NCI-H510A (cell line): ENCODE measurements around the gene PCBP3.
"Not testable (repeated sequence)": the region's sequence is repeated elsewhere in the genome, so short reads cannot be mapped to it uniquely, and the experiment has no call there.

Experiments used
- DNase-seq: peaks from one replicate; lab custom pipeline; 2025; lab: John Stamatoyannopoulos, UW

The PCBP3 gene

DNA sequence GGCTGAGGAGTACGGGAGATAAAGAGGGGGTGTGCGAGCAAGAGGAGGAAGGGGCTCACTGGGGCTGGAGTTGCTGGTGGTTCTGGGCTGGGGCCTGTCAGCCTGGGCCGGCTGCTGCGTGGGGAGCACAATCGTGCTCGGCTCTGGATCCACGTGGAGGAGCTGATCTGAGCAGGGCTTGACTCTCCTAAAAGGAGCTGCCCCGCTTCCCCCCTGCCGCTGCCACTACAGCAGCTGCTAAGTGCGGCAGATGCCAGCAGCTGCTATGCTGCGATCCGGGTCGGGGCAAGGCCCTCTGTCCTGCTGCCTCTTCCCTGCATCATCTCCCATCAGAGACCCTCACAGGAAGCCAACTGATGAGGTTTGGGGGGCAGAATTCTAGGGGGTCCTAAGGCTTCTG, 165.9 kb downstream of the PCBP3 start:
- DNase-seq = no peak

DNA sequence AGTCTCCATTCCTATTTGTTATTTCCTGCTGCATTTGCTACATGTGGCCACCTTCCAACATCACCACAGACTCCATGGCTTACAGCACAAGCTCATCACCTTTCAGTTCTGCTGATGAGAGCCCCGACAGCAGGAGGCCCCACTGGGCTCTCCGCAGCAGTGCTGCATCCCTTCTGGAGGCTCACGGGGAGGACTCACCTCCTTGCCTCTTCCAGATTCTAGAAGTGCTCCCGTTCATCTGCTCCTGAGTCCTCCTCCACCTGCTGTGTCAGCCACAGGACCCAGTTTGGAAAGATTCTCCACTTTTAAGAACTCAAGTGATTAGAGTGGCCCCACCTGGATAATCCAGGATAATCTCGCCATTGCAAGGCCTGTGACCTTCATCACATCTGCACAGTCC, 167.6 kb downstream of the PCBP3 start:
- DNase-seq = no peak

DNA sequence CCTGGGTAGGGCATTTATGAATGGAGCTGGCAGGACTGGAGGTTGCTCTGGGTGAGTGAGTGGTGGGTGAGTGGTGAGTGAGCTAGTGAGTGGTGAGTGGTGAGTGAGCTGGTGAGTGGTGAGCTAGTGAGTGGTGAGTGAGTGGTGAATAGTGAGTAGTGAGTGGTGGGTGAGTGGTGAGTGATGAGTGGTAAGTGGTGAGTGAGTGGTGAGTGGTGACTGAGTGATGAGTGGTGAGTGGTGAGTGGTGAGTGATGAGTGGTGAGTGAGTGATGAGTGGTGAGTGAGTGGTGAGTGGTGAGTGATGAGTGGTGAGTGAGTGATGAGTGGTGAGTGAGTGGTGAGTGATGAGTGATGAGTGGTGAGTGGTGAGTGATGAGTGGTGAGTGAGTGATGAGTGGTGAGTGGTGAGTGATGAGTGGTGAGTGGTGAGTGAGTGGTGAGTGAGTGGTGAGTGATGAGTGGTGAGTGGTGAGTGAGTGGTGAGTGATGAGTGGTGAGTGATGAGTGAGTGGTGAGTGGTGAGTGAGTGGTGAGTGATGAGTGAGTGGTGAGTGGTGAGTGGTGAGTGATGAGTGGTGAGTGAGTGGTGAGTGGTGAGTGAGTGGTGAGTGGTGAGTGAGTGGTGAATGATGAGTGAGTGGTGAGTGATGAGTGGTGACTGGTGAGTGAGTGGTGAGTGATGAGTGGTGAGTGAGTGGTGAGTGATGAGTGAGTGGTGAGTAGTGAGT, 170.8 kb downstream of the PCBP3 start:
- DNase-seq = not testable (repeated sequence)

DNA sequence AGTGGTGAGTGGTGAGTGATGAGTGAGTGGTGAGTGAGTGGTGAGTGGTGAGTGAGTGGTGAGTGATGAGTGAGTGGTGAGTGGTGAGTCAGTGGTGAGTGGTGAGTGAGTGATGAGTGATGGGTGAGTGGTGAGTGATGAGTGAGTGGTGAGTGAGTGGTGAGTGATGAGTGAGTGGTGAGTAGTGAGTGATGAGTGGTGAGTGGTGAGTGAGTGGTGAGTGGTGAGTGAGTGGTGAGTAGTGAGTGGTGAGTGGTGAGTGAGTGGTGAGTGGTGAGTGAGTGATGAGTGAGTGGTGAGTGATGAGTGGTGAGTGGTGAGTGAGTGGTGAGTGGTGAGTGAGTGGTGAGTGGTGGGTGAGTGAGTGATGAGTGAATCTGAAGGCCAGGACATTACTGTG, 172.3 kb downstream of the PCBP3 start:
- DNase-seq = not testable (repeated sequence)

DNA sequence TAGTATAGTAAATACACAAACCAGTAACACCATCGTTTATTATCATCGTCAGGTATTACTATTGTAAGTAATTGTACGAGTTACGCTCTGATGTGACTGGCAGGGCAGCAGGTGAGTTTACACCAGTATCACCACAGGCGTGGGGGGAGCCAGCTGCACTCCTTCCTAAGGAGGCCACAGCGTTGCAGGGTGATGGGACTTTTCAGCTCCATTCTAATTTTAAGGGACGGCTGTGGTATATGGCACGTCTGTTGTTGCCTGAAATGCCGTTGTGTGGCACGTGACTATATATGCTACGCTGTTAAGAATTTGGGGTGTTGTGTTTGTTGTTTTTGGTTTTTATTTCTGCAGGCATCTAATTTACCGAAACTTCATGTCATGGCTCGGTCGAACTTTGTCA, 173.3 kb downstream of the PCBP3 start:
- no peak for DNase-seq

DNA sequence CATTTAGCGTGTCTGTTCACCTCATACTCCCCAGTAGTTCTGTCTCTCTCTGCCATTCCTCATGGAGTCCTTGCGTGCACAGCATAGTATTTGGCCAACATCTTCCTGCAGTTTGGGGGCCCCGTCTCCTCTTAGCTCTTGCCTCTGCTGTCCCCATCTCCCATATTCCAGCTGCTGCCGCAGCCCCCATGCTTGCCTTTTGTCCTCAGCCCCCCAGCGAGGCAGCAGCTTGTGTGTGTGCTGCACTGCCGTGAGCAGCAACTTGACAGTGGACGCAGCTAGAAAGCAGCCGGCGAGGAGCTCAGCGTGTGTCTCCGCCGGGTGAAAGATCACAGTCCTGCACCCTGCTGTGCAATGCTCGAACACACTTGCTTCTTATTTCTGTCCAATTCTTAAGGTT, 173.8 kb downstream of the PCBP3 start:
- DNase-seq = no peak

DNA sequence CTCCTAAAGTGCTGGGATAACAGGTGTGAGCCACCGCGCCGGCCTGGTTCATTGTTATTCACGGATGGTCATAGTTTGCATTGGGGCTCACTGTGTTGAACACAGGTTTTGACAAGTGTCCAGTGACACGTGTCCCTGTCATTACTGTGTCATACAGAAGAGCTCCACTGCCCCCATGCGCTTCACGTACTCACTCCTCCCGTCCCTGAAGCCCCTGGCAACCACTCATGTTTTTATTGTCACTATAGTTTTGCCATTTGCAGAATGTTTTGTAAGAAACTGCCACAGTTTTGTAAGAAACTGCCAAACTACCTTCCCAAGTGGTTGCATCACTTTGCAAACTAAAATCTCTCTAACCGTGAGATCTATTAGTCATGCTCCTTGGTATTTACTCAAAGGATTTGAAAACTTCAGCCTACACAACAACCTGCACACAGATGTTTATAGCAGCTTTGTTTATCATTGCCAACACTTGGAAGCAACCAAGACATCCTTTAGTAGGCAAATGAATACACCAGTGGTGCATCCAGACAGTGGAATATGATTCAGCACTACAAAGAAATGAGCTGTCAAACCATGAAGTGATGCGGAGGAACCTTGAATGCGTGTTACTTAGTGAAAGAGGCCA, 174.9 kb downstream of the PCBP3 start:
- no peak for DNase-seq

DNA sequence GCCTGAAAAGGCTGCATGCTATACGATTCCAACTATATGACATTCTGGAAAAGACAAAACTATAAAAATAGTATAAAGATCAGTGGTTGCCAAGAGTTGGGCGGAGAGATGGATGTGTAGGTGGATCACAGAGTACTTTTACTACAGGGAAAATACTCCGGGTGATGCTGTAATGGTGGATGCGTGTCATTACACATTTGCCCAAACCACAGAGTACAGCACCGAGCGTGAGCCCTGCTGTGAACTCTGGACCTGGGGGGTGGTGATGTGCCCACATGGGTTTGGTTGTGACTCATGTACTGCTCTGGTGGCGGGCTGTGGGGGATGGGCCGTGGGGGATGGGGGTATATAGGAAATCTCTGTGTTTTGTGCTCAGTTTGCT, 175.4 kb downstream of the PCBP3 start:
- DNase-seq = no peak

DNA sequence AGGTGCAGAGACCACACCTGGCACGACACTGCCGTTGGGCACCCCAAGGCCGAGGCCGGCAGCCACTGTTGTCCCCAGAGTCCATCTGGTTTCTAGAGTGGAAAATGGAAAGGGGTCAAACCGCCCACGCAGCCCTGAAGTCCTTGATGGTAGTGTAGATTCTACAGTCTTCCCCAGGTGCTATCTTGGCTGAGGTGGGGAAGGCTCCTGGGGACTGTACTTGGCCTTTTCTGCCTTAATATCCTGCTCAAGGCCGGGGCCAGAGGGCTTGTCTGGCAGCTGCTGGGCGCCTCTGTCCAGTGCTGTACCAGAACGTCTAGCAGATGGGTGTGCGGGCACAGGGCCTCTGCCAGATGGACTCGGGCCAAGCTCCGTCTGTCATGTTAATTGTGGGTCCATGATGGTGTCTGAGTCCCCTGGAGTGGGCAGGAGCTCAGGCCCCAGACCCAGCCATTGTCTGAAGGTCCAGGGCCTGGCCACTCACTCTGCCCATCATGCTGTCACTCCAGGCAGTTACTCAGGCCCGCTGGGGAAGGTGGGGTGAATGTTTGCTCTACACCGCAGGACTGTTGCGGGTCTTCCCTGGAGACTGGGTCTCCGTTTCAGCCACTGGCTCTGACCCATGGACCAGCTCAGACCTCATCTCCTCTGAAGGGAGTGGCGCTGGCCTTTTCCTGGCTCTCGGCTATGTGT, 176.1 kb downstream of the PCBP3 start:
- DNase-seq = no peak

DNA sequence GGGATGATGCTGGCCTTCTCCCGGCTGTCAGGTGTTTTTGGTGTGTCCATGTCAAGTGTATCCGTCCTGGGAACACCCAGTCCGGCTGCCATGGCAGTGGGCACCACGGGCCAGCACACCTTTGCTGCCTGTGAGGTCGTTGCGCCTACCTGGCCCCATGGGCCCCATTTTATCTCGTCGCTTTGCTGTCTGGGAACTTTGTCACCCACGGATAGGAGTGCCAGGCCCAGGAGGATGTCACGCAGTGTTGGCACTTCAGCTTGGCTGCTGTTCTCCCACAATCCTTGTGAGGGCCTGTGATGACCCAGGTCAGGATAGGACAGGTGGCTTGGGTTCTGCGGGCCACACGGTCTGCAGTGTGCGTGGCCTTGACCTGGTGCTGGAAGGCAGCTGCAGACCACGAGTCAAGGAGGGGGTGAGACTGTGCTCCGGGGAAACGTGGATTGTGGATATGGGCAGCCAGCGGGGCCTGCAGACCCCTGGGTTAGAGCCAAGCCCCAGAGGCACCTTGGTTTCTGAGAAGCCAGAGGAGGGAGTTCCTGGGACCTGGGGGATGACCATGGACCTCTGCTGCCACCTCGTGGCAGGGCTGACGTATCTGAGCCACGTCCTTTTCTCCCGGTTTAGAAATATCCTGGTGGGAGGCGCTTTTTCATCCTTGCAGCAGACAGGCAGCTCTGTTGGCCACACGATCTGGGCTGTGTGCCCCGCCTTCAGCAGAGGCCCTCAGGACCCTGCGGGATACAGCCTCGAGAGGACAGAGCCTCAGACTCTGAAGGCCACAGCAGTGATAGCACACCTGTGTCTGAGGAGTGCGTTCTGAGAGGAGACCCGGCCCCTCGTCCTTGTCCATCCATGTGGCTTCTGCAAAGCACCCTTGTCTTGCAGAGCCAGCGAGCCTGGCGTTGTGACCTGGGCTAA, 176.9 kb downstream of the PCBP3 start:
- DNase-seq = peak; percentile 35

DNA sequence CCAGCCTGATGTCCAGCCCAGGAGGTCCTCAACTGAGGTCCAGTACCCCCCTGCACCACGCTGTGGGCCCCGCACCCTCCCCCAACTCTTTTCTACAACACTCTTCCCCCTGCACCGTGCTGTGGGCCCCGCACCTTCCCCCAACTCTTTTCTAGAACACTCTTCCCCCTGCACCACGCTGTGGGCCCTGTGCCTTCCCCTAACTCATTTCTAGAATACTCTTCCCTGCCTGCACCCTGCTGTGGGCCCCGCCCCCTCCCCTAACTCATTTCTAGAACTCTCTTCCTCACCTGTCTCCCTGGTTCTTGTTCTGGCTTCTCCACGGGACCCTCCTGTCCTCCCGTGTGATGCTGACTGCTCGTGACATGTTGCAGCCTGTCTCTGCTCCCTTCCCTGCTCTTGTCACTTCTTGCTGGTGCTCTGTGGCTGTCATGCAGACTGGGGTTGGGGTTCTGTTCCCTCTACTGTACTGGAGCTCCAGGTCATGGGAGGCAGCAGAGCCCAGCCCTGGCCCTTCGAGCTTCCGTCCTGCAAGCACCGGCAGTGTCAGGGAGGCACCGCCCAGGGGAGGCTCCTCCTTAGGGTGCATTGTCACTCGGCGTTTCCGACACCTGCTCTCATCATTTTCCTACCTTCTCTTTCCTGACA, 177.9 kb downstream of the PCBP3 start:
- no peak for DNase-seq

DNA sequence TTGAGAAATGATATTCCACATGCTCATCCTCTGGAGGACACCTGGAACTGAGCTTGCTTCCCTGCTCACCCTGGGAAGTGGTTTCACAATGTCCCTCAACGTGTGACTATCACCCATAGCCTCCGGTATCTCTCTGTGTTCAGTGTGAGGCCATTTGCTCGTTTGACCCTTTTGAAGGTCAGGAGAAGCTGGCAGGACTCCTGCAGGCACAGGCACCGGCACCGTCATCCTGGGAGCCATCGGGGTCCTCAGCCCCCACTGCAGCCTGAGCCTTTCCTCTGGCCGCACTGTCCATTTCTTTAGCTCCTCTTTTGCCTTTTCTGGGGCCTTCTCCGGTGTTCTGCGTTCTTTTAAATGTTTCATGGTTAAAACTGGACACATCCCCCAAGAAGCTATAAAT, 178.5 kb downstream of the PCBP3 start:
- no peak for DNase-seq

DNA sequence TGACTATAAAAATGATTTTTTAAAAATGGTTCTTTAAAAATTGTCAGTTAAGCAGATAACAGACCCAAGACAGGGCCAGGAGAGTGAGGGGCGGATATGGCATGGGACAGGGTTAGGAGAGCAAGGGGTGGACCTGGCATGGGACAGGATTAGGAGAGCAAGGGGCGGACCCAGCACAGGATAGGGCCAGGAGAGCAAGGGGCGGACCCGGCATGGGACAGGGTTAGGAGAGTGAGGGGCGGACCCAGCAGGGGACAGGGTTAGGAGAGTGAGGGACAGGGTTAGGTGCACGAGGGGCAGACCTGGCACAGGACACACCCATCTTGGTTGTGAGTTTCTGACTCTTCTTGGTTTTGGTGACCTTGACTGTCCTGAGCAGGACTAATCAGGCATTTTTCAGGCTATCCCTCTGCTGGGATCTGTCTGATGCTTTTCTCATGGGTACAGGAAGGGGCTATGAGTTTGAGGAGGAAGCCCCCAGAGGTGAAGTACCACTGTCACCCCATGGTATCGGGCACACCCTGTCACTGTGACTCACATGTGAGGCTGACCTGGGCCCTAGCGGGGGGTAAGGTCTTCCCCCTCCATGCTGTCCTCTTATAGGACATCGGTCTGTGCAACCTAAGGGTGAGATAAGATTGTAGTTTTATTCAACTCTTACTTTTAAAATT, 179.0 kb downstream of the PCBP3 start:
- DNase-seq = no peak

DNA sequence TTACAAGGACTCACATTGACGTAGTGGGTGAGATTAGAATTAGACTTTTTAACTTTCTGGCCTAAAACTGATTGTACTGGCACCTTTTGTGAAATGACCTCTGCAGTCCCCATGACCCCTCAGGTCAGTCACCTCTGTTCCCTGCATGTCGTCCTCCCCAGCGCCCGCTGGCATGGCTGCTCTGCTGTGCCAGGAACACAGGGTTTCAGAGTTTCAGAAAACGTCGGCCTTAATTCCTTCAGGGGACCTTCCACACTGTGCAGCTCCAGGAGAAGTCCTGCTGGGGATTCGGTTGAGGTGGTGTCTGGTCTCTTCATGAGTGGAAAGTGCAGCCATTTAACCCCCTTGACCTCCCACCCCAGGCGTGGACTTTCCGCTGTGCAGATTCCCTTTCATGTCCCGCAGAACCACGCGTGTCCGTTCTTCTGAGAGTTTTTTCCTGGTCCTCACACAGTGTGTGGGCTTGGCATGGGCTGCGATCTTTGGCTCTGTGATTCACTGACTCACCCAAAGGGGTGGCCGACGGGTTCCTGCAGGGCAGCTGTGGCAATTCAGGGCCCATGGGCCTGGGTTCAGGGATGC, 179.7 kb downstream of the PCBP3 start:
- DNase-seq = no peak

DNA sequence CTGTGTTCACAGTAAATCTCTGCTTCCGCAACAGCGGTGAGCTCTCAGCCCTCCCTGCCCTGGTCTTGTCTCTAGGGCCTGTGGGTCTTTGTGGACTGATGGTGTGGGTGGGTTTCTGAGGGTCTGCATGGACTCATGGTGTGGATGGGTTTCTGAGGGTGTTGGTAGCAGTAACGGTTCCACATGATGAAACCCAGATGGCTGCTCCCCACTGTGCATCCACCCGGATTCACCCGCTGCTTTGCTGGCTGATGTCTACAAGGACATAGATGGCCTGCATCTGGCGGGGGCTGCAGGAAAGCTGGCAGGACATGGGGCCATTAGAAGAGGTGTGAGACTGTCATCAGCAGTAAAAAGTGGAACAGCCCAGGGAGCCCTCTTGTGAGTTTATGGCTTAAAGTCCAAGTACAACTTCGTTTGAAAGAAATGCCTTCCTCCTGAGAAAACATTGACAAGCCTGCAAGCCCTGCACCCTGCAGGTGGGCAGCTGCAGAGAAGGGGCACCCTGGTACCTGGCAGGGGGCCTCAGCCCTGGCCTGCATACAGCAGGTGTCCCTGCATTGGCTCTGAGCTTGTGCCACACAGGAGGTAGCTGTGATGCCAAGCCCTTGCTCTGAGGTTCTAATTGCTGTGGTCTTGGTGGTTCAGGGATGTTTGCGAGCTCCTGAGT, 181.2 kb downstream of the PCBP3 start:
- no peak for DNase-seq

DNA sequence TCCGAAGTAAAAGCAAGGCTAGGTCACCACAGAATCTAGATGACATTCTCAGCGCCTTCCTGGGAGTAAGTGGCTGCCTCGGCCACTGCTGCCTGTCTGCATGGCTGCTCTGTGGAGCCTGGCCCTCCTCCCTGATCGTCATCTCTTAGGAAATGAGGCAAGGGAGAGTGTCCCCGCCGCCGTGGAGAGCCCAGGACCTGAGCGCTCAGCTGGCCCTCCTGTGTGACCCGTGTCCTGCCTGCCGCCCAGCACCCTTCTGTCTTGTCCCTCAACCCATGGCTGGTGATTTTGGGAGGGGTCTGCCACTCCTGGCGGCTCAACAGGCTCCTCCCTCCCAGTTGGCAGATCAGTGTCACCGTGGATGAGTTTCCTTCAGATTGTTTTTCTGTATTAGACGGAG, 181.7 kb downstream of the PCBP3 start:
- no peak for DNase-seq

DNA sequence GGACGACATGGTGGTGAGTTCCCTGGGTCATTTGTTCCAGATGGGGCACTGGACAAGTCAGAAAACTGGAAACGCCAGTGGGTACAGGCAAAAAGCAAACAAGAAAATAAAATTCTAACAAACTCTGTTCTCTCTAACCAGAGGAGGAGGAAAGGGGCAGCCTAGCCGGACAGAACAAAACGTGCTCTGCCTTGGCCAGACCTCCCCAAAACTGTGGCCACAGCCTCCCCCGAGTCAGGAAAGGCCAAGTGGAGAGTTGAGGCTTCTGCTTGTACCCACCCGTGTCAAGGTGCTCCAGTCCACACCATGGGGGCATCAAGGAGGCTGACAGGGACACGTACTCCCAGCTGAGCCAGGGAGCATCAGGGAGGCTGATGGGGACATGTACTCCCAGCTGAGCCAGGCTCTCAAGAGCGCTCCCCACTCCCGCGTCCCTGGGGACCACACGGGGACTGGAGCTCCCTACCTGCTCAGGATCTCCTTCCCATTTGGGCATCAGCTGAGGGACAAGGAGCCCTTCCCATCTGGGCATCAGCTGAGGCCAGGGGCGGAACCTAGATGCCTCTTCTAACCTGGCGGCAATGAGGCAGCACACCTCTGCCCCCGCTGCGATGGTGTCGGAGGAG, 183.3 kb downstream of the PCBP3 start:
- no peak for DNase-seq

DNA sequence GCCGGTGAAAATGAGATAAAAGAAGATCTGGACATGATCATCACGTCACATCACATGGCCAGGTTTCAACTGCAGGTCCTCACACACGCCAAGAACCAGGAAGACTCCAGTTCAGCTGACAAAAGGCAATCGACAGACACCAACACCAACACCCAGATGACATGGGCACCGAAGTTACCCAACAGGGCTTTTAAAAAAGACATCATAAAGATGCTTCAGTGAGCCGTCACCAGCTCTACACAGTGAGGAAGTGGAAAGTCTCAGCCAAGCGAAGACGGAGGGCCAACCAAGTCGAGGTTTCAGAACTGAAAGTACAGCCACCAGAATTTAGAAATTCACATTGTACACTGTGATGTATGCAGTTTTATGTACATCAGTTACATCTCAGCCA, 183.8 kb downstream of the PCBP3 start:
- DNase-seq = no peak

DNA sequence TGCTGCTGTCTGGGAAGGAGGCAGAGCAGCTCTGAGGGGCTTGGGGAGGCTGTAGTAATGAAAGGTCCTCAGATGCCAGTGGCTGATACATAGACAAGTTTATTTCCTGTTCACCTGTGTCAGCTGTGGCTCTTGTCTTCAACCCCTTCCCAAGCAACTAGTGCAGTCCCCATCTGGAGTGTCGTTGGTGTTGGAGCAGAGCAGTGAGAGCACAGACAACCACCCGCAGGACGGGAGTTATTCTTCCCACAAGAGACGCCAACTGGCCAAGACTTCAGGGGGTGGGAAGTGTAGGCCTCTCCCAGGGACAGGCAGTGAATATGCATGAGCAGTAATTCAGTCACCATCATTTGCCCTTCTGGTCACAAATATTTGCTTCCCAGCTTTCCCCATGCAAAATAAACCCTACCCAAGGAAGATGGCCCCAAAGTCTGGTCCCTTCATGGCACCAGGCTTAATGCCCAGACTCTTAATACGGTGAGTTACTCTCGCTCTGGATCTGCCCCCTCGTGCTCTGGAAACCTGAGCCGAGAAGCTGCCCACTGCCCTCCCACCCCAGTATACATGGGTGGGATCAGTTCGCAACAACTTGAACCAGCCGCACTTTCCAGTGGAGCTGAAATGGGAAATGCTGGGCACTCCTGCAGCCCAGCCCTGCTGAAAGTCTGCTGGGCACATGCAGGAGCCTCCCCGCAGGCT, 184.5 kb downstream of the PCBP3 start:
- no peak for DNase-seq
